ENCODE results near the gene TMEM147.
A peak's percentile ranks its signal among the peaks of the same experiment; 100 is the strongest.
"Not testable (repeated sequence)": the region's sequence is repeated elsewhere in the genome, so short reads cannot be mapped to it uniquely, and the experiment has no call there.

TMEM147 gene

DNA sequence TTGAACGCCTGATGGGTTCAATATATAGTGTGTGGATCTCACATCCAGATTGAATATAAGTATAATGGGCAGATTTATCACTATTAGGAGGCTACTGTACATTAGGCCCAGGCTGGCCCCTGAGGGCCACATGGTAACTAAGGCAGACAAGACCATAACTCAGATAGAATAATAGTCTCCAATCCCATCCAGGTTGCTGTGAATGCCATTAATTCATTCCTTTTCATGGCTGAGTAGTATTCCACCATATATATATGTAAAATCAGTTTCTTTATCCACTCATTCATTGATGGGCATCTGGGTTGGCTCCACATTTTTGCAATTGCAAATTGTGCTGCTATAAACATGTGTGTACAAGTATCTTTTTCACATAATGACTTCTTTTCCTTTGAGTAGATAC lies 32.5 kb downstream of the TMEM147 start:
- H3K27me3 Mint-ChIP-seq: peaks cover 12% of the 10 kb centered on the region
- peaks cover 18% of the 10 kb centered on the region for H3K9me3 Mint-ChIP-seq
- H3K27ac Mint-ChIP-seq: no peak overlapping the region
- H3K4me3 Mint-ChIP-seq: no peak overlapping the region
- no peak for DNase-seq (ENCODE audit: low spot score in 2 of 2)
- no peak for ATAC-seq (ENCODE audit: low read depth)
- H3K36me3 Mint-ChIP-seq: peaks cover 10% of the 10 kb centered on the region
- H3K4me1 Mint-ChIP-seq: no peaks in the 10 kb centered on the region

DNA sequence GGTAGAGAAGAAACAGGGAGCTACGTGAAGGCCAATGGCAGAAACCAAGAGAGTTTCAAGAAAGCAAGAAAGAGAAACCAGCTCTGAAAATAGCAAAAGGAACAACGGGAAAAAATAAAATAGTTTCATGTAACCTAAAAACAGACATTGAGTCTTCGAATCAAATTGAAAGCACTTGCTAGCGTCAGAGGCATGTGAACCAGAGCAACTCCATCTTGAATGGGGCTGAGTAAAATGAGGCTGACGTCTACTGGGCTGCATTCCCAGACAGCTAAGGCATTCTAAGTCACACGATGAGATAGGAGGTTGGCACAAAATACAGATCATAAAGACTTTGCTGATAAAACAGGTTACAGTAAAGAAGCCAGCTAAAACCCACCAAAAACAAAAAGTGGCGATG lies 33.3 kb downstream of the TMEM147 start:
- peaks cover 17% of the 10 kb centered on the region for H3K9me3 Mint-ChIP-seq
- H3K27me3 Mint-ChIP-seq: peaks cover 11% of the 10 kb centered on the region
- no peak overlapping the region for H3K4me3 Mint-ChIP-seq
- peaks cover 10% of the 10 kb centered on the region for H3K36me3 Mint-ChIP-seq
- no peaks in the 10 kb centered on the region for H3K4me1 Mint-ChIP-seq
- ATAC-seq (ENCODE audit: low read depth) (no peak), DNase-seq (ENCODE audit: low spot score in 2 of 2) (no peak)
- no peak overlapping the region for H3K27ac Mint-ChIP-seq

DNA sequence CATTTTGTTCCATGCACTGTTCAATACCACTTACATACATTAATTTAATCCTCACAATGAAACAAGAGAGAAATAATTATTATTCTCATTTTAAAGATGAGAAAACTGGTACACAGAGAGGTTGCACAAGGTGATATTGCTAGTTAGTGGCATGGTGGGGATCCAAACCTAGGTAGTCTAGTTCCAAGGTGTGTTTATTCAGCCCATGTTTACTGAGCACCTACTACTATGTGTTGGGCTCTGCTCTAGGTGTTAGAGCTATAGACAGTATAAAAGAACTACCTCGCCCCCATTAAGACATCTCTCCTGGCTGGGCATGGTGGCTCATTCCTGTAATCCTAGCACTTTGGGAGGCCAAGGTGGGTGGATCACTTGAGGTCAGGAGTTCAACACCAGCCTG lies 37.3 kb downstream of the TMEM147 start:
- no peaks in the 10 kb centered on the region for H3K9me3 Mint-ChIP-seq
- DNase-seq (ENCODE audit: low spot score in 2 of 2): no peak
- no peak for ATAC-seq (ENCODE audit: low read depth)
- peaks cover 14% of the 10 kb centered on the region for H3K27me3 Mint-ChIP-seq
- no peak overlapping the region for H3K27ac Mint-ChIP-seq
- H3K36me3 Mint-ChIP-seq: peaks cover under 1% of the 10 kb centered on the region
- H3K4me1 Mint-ChIP-seq: no peaks in the 10 kb centered on the region
- no peak overlapping the region for H3K4me3 Mint-ChIP-seq

DNA sequence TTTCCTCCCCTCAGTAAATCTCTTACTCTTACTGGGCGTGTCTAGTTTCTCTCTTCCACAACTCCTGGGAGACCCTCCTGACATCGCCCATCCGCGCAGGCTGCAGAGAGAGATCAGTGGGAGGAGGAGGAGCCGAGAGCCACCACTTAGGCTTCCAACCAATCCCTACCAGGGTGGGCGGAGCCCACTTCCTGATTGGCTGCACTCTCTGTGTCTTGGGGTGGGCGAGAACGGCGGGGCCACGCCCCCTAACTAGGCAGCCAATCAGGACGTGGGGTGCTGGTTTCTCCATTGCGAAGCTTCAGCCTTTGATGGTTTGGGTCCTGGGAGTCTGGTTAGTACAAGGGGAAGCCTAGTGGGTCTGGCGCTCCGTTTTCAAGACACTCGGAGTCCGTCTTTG lies 40.4 kb downstream of the TMEM147 start, which contains the start of gene PMIS2:
PMIS2 (plus strand) TSS at position 326 of the 400 bp plus-strand sequence. CDS start 87 bp downstream, outside the sequence.
- H3K27me3 Mint-ChIP-seq: peaks cover 12% of the 10 kb centered on the region
- peak; percentile 42 for ATAC-seq (ENCODE audit: low read depth)
- no peaks in the 10 kb centered on the region for H3K9me3 Mint-ChIP-seq
- DNase-seq (ENCODE audit: low spot score in 2 of 2): no peak
- H3K36me3 Mint-ChIP-seq: no peaks in the 10 kb centered on the region
- H3K4me3 Mint-ChIP-seq: no peak within 1 kb of the TSS
- H3K27ac Mint-ChIP-seq: no peak within 1 kb of the TSS
- H3K4me1 Mint-ChIP-seq: no peaks in the 10 kb centered on the region

DNA sequence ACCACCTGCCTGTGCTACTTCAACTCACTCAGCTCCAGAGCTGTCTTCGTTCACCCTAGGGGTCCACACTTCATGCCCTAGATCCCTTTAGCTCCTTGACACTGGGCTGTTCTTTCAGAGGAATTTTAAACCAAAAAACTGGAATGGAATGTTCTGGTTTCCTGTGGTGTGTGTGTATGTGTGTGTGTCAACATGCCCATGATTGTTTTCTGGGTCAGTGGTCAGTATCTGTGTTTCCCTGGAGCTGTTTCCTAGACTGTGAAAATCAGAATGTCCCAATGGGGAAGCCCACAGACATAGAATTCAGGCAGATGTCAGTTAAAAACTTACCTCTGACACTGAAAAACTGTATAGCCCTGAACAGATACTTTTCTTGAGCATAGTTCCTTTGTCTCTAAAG lies 41.9 kb downstream of the TMEM147 start:
- H3K4me3 Mint-ChIP-seq: no peak overlapping the region
- no peak overlapping the region for H3K27ac Mint-ChIP-seq
- no peaks in the 10 kb centered on the region for H3K9me3 Mint-ChIP-seq
- ATAC-seq (ENCODE audit: low read depth): no peak
- DNase-seq (ENCODE audit: low spot score in 2 of 2): no peak
- peaks cover 12% of the 10 kb centered on the region for H3K27me3 Mint-ChIP-seq
- no peaks in the 10 kb centered on the region for H3K4me1 Mint-ChIP-seq
- H3K36me3 Mint-ChIP-seq: no peaks in the 10 kb centered on the region

DNA sequence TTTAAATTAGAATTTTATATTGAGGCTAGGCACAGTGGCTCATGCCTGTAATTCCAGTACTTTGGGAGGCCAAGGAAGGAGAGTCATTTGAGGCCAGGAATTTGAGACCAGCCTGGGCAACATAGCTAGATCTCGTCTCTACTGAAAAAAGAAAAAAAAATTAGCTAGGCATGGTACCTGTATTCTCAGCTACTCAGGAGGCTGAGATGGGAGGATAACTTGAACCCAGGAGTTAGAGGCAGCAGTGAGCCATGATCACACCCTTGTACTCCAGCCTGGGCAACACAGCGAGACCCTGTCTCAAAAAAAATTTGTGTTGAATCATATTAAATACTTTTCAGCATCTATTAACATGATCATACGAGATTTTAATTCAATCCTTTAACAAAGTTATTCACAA lies 45.4 kb downstream of the TMEM147 start:
- no peaks in the 10 kb centered on the region for H3K36me3 Mint-ChIP-seq
- H3K9me3 Mint-ChIP-seq: peaks cover 1% of the 10 kb centered on the region
- no peak for ATAC-seq (ENCODE audit: low read depth)
- H3K27me3 Mint-ChIP-seq: peaks cover 9% of the 10 kb centered on the region
- no peak for DNase-seq (ENCODE audit: low spot score in 2 of 2)
- H3K27ac Mint-ChIP-seq: no peak overlapping the region
- H3K4me3 Mint-ChIP-seq: no peak overlapping the region
- H3K4me1 Mint-ChIP-seq: no peaks in the 10 kb centered on the region

DNA sequence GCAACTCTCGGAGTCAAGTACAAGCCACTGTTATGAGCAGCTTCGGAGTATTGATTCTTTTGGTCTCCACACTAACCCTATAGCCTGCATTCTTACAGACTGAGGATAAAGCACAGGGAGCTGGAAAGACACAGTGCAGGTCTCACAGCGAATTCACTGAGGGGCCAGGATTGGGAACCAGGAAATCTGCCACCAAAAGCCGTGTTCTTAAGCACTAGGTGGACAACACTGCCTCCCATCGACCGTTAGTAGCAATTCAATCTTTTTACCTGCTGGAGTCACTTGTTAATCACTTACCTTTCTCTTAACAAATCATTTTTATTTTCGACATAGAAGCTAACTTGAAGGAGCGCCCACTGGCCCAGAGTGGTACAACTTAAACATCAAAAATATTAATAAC lies 46.8 kb downstream of the TMEM147 start:
- no peaks in the 10 kb centered on the region for H3K4me1 Mint-ChIP-seq
- H3K27me3 Mint-ChIP-seq: peaks cover 10% of the 10 kb centered on the region
- no peak overlapping the region for H3K27ac Mint-ChIP-seq
- no peaks in the 10 kb centered on the region for H3K36me3 Mint-ChIP-seq
- peaks cover 1% of the 10 kb centered on the region for H3K9me3 Mint-ChIP-seq
- H3K4me3 Mint-ChIP-seq: no peak overlapping the region
- DNase-seq (ENCODE audit: low spot score in 2 of 2) (peak in 1 of 2 donors; percentile 28), ATAC-seq (ENCODE audit: low read depth) (peak; percentile 53)

DNA sequence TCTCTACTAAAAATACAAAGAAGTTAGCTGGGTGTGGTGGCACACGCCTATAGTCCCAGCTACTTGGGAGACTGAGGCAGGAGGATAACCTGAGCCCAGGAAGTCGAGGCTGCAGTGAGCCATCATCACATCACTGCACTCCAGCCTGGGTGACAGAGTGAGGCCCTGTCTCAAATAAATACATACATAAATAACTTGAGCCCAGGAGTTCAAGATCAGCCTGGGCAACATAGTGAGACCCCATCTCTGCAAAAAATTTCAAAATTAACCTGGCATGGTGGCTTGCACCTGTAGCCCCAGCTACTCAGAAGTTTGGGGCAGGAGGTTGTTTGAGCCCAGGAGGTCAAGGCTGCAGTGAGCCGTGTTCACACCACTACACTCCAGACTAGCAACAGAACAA lies 49.6 kb downstream of the TMEM147 start:
- H3K4me1 Mint-ChIP-seq; ATAC-seq (ENCODE audit: low read depth); H3K27ac Mint-ChIP-seq; DNase-seq (ENCODE audit: low spot score in 2 of 2); H3K4me3 Mint-ChIP-seq; H3K36me3 Mint-ChIP-seq; H3K9me3 Mint-ChIP-seq: not testable (repeated sequence)
- H3K27me3 Mint-ChIP-seq: peaks cover 10% of the 10 kb centered on the region

DNA sequence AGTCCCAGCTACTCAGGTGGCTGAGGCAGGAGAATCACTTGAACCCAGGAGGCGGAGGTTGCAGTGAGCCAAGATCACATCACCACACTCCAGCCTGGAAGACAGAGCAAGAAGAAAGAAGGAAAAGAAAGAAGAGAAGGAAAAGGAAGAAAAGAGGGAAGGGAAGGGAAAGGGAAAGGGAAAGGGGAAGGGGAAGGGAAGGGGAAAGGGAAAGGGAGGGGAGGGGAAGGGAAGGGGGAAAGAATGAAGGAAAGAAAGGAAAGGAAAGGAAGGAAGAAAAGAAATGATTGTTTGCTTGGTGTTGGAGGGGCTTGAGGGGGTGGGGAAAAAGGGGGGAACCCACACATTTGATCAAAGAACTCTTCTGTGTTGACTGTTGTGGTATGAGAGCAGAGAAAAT lies 50.5 kb downstream of the TMEM147 start:
- Mint-ChIP-seq H3K27ac (no peak overlapping the region), H3K9me3 (peaks cover 1% of the 10 kb centered on the region), H3K27me3 (peaks cover 10% of the 10 kb centered on the region), H3K4me3 (no peak overlapping the region), H3K4me1 (no peaks in the 10 kb centered on the region), H3K36me3 (no peaks in the 10 kb centered on the region)
- ATAC-seq (ENCODE audit: low read depth): no peak
- DNase-seq (ENCODE audit: low spot score in 2 of 2): no peak

DNA sequence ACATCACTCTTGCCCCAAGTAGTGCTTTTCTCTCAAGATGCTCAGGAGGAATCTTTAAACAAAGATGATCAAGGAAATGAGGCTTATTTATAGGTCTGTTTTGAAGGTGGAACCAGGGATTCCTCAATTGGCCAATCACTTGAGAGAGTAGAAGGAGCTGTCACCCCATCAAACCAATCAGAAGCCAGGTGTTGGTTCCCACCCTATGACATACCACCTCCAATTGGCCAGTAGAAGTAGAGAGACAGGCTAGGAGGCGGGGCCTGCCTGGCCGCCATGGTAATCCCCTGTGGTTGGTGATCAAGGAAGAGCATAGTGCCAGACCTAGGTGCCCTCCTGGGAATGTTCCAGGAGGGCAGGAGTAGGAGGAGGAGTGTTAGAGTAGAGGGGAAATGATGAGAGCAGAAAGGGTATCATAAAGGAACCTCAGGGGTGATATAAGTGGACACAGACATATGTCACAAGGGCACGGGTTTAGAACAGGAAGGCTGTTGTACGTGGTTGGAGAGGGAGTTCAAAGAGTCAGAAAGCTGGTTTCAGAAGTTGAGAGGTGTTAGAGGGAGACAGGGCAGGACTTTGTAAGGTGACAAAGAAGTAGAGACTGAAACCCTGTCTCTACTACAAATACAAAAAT lies 51.1 kb downstream of the TMEM147 start:
- Mint-ChIP-seq H3K4me1 (no peaks in the 10 kb centered on the region), H3K9me3 (peaks cover 1% of the 10 kb centered on the region), H3K27me3 (peaks cover 10% of the 10 kb centered on the region), H3K36me3 (no peaks in the 10 kb centered on the region), H3K27ac (no peak overlapping the region), H3K4me3 (no peak overlapping the region)
- peak; percentile 53 for ATAC-seq (ENCODE audit: low read depth)
- DNase-seq (ENCODE audit: low spot score in 2 of 2): no peak

All from memory B cell (primary cell).